ENCODE data around the gene TMUB2.

TMUB2 gene

GRCh38 chr17:44214896-44215295 lies 28.1 kb downstream of the TMUB2 start:
- no peak overlapping the region for H3K4me3 ChIP-seq (ENCODE audit: low read length)
- no peak for DNase-seq (ENCODE audit: low read depth, low spot score)

- peak overlapping the region; percentile 98 for H3K4me3 ChIP-seq (ENCODE audit: low read length)
- DNase-seq (ENCODE audit: low read depth, low spot score): peak; percentile 80
Observed at GRCh38 chr17:44216173-44216572, 29.4 kb downstream of the TMUB2 start.

GRCh38 chr17:44216694-44217093 lies 29.9 kb downstream of the TMUB2 start:
- H3K4me3 ChIP-seq (ENCODE audit: low read length): peak overlapping the region; percentile 98
- no peak for DNase-seq (ENCODE audit: low read depth, low spot score)

GRCh38 chr17:44217738-44218343 lies 31.1 kb downstream of the TMUB2 start:
- DNase-seq (ENCODE audit: low read depth, low spot score): no peak
- H3K4me3 ChIP-seq (ENCODE audit: low read length): peak overlapping the region; percentile 98

GRCh38 chr17:44218344-44219107 lies 31.8 kb downstream of the TMUB2 start:
- H3K4me3 ChIP-seq (ENCODE audit: low read length): peak overlapping the region; percentile 98
- peak; percentile 85 for DNase-seq (ENCODE audit: low read depth, low spot score)

GRCh38 chr17:44219108-44219615 lies 32.4 kb downstream of the TMUB2 start:
- DNase-seq (ENCODE audit: low read depth, low spot score): peak; percentile 48
- H3K4me3 ChIP-seq (ENCODE audit: low read length): peak overlapping the region; percentile 68

- DNase-seq (ENCODE audit: low read depth, low spot score): peak; percentile 49
- peak within 1 kb of the TSS; percentile 68 for H3K4me3 ChIP-seq (ENCODE audit: low read length)
Observed at GRCh38 chr17:44219616-44220212, 32.9 kb downstream of the TMUB2 start, which contains the start of gene UBTF. UBTF (minus strand) TSS chr17:44219675; CDS start chr17:44218229, 1,446 bp downstream.

GRCh38 chr17:44220213-44221083 lies 33.7 kb downstream of the TMUB2 start:
- no peak for DNase-seq (ENCODE audit: low read depth, low spot score)
- peak overlapping the region; percentile 68 for H3K4me3 ChIP-seq (ENCODE audit: low read length)

- H3K4me3 ChIP-seq (ENCODE audit: low read length): peak overlapping the region; percentile 68
- DNase-seq (ENCODE audit: low read depth, low spot score): peak; percentile 54
Observed at GRCh38 chr17:44221084-44221861, 34.5 kb downstream of the TMUB2 start.

GRCh38 chr17:44221862-44222111 lies 35.0 kb downstream of the TMUB2 start:
- no peak overlapping the region for H3K4me3 ChIP-seq (ENCODE audit: low read length)
- DNase-seq (ENCODE audit: low read depth, low spot score): no peak

- DNase-seq (ENCODE audit: low read depth, low spot score): no peak
- H3K4me3 ChIP-seq (ENCODE audit: low read length): no peak overlapping the region
Observed at GRCh38 chr17:44222112-44222869, 35.5 kb downstream of the TMUB2 start.

- no peak overlapping the region for H3K4me3 ChIP-seq (ENCODE audit: low read length)
- no peak for DNase-seq (ENCODE audit: low read depth, low spot score)
Observed at GRCh38 chr17:44223541-44224071, 36.8 kb downstream of the TMUB2 start.

GRCh38 chr17:44229090-44229489 lies 42.3 kb downstream of the TMUB2 start:
- DNase-seq (ENCODE audit: low read depth, low spot score): no peak
- no peak overlapping the region for H3K4me3 ChIP-seq (ENCODE audit: low read length)

GRCh38 chr17:44230140-44230539 lies 43.4 kb downstream of the TMUB2 start:
- DNase-seq (ENCODE audit: low read depth, low spot score): no peak
- no peak overlapping the region for H3K4me3 ChIP-seq (ENCODE audit: low read length)

- DNase-seq (ENCODE audit: low read depth, low spot score): no peak
Observed at GRCh38 chr17:44232061-44232460, 45.3 kb downstream of the TMUB2 start.

GRCh38 chr17:44233582-44233981 lies 46.8 kb downstream of the TMUB2 start:
- H3K4me3 ChIP-seq (ENCODE audit: low read length): no peak overlapping the region
- DNase-seq (ENCODE audit: low read depth, low spot score): no peak

More at GRCh38 chr17:44232061-44232460, 45.3 kb downstream of the TMUB2 start:
- no peak overlapping the region for H3K4me3 ChIP-seq (ENCODE audit: low read length)

- DNase-seq (ENCODE audit: low read depth, low spot score): no peak
- H3K4me3 ChIP-seq (ENCODE audit: low read length): no peak overlapping the region
Observed at GRCh38 chr17:44235583-44235936, 48.8 kb downstream of the TMUB2 start.
